Left lung (tissue), 10 donors: Measurements from ENCODE around the gene SLC1A7. TPM values are rescaled to one million over a fixed set of nuclear protein-coding genes. Genes with fewer than 3 reads are reported as not detected.
A peak's percentile ranks its signal among the peaks of the same experiment; 100 is the strongest.

Source experiments
- ATAC-seq: fragments of 200-7000 bp; cut with Tn5 transposase; one replicate; pipeline ENCODE4 v1.9.1; 2020; ENCODE audit warnings: moderate library complexity
- DNase-seq, 4 donors: peaks; one replicate each; pipeline ENCODE4 v3.0.0-alpha.2; 2013 to 2020
- H3K27ac ChIP-seq, 2 donors: fragments of 200-600 bp; sonication (generic) in 1 of 2; one replicate each; pipeline versions ENCODE4 v1.5.0 to v1.8.0; 2020 to 2021
- H3K27me3 ChIP-seq, 2 donors: fragments of 200-600 bp; sonication (generic) in 1 of 2; one replicate each; pipeline versions ENCODE4 v1.5.0 to v1.8.0; 2020 to 2021
- H3K36me3 ChIP-seq, 2 donors: fragments of 200-600 bp; sonication (generic) in 1 of 2; one replicate each; pipeline versions ENCODE4 v1.5.0 to v1.8.0; 2020 to 2021
- H3K4me1 ChIP-seq, 2 donors: fragments of 200-600 bp; one replicate each; pipeline ENCODE4 v1.8.0; 2021
- H3K4me3 ChIP-seq, 2 donors: fragments of 200-600 bp; sonication (generic) in 1 of 2; one replicate each; pipeline versions ENCODE4 v1.5.0 to v1.8.0; 2020 to 2021; ENCODE audit warnings: mild to moderate bottlenecking in 1 of 2
- H3K9me3 ChIP-seq, 2 donors: fragments of 200-600 bp; sonication (generic) in 1 of 2; one replicate each; pipeline versions ENCODE4 v1.5.0 to v1.8.0; 2020 to 2021
- intact Hi-C, 2 donors: fragments of 100-400 bp; cut with DNase I; formaldehyde crosslinking; loops; one replicate each; pipeline versions ENCODE4 v1.11.2 to v1.14.2; 2022
- polyA plus RNA-seq, 6 donors: library from polyadenylated mRNA; unstranded; fragments of 120-200 nt; gene quantifications; one replicate each; pipeline ENCODE4 v1.2.1, GENCODE V29; 2013; ENCODE audit not compliant: insufficient read length in 6 of 6
- total RNA-seq, 2 donors: library from RNA; stranded (reverse); fragmentation: NEBNext Ultra II Directional; extraction: Animal tissue kit (Norgen Biotek cat#: 25700); gene quantifications; one replicate each; pipeline ENCODE4 v1.2.1, GENCODE V29; 2021
- TF ChIP-seq, protein P1 (sequence below), 2 donors: fragments of 200-600 bp; sonication (generic) in 1 of 2; IDR thresholded peaks; one replicate each; pipeline versions ENCODE4 v1.5.0 to v1.8.0; 2021; ENCODE audit warnings: antibody characterized with exemption in 2 of 2
- donor health status: DM: no; HTN: yes; CAD: no.
- donor health status: DM: no; HTN: no; CAD: no.

SLC1A7 gene
- total and polyA plus RNA-seq, 8 donors: 0.38 to 1.2 (median 0.56) TPM

DNA sequence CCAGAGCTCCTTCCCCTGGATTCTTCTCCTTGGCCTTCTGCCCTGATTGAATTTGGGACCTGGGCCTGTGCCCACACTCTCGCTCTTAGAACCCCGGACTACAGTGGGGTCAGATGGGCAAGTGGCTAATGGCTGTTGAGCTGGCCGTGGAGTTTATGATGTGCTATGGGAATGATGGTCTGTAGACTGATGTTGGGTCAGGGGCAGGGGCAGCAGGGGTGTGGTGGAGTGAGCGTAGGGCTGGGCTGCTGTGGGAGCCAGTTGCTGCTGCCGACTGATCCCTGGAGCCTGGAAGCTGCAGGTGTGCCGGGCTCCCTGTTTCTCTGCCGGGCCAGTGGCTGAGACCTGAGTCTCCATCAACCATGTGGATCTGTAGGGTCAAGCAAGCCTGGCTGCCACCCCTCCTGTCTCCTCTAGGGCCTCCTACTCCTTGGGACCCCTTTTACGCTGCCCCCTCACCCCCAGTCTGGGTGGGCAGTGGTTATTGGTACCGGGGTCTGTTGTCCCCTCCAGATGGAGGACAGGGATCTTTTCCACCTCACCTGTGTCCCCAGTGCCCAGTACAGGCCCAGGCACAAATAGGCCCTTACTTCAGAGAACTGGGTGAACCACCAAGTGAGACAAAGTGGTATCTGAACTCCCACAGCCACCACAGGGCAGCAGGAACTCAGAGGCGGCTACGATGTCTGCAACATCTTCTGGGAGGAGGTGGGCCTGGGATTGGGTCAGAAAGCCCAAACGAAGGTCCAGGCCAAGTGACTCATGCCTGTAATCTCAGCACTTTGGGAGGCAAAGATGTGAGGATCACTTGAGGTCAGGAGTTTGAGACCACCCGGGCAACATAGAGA lies 75.3 kb downstream of the SLC1A7 start:
- TF ChIP-seq, protein P1, sequence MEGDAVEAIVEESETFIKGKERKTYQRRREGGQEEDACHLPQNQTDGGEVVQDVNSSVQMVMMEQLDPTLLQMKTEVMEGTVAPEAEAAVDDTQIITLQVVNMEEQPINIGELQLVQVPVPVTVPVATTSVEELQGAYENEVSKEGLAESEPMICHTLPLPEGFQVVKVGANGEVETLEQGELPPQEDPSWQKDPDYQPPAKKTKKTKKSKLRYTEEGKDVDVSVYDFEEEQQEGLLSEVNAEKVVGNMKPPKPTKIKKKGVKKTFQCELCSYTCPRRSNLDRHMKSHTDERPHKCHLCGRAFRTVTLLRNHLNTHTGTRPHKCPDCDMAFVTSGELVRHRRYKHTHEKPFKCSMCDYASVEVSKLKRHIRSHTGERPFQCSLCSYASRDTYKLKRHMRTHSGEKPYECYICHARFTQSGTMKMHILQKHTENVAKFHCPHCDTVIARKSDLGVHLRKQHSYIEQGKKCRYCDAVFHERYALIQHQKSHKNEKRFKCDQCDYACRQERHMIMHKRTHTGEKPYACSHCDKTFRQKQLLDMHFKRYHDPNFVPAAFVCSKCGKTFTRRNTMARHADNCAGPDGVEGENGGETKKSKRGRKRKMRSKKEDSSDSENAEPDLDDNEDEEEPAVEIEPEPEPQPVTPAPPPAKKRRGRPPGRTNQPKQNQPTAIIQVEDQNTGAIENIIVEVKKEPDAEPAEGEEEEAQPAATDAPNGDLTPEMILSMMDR (IDR thresholded peaks at IDR 0.05): no peak
- Histone ChIP-seq H3K4me3 (no peak overlapping the region), H3K9me3 (no peaks in the 10 kb centered on the region), H3K27ac (no peak overlapping the region), H3K36me3 (no peaks in the 10 kb centered on the region), H3K27me3 (peaks cover 17 to 21% of the 10 kb centered on the region in 2 donors), H3K4me1 (peaks cover 6 to 10% of the 10 kb centered on the region in 2 donors)
- ATAC-seq (no peak), DNase-seq (peak in 1 of 4 donors; percentile 39)
- intact Hi-C loops: no loop called here

DNA sequence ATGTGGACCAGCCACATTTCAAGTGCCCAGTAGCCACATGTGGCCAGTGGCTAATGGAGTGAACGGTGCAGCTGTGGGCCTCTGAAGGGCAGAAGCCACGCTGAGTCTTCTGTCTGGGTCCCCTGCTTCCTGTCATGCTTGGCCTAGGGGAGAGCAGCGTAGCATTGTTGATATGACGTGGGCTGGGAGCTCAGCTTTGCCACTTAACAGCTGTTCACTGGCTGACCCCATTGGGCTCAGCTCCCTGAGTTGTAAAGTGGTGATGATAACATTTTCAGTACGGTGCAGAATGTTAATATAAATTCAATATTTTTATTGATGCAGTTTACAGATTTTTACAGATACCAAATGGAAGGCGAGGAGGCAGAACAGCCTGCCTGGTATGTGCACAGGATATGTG lies 76.0 kb downstream of the SLC1A7 start:
- H3K36me3 ChIP-seq: no peaks in the 10 kb centered on the region
- no peak overlapping the region for H3K27ac ChIP-seq
- TF ChIP-seq, protein P1 (IDR thresholded peaks at IDR 0.05): no peak
- peak in 3 of 4 donors; percentile 22 to 85 (median 72) for DNase-seq
- no peak overlapping the region for H3K4me3 ChIP-seq
- intact Hi-C loops: no loop called here
- peaks cover 6 to 16% of the 10 kb centered on the region in 2 donors for H3K4me1 ChIP-seq
- peaks cover 23 to 28% of the 10 kb centered on the region in 2 donors for H3K27me3 ChIP-seq
- H3K9me3 ChIP-seq: no peaks in the 10 kb centered on the region
- no peak for ATAC-seq

DNA sequence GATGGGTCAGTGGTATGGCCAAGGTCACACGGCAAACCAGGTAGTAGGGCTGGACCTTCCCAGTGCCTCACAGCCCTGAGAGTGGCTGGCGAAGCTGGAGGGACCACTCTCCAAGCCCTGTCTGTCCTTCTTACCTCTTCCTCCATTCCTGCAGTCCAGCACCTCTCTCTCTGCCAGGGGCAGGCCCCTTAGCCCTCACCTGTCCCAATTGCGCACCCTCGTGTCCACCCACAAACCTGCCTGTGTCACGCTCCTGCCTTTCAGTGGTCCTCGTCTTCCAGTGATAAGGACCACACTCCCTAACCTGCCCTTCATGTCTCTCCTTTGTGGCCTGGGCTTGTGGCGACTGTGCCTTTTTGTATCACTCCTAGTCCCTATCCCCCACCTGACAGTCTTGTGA lies 77.0 kb downstream of the SLC1A7 start:
- H3K4me1 ChIP-seq: peaks cover 6 to 23% of the 10 kb centered on the region in 2 donors
- ATAC-seq: no peak
- no peak overlapping the region for H3K4me3 ChIP-seq
- peaks cover 24 to 38% of the 10 kb centered on the region in 2 donors for H3K27me3 ChIP-seq
- DNase-seq: peak in 2 of 4 donors; percentile 20 to 50
- TF ChIP-seq, protein P1 (IDR thresholded peaks at IDR 0.05): no peak
- H3K9me3 ChIP-seq: no peaks in the 10 kb centered on the region
- intact Hi-C loops: no loop called here
- no peak overlapping the region for H3K27ac ChIP-seq
- H3K36me3 ChIP-seq: no peaks in the 10 kb centered on the region

DNA sequence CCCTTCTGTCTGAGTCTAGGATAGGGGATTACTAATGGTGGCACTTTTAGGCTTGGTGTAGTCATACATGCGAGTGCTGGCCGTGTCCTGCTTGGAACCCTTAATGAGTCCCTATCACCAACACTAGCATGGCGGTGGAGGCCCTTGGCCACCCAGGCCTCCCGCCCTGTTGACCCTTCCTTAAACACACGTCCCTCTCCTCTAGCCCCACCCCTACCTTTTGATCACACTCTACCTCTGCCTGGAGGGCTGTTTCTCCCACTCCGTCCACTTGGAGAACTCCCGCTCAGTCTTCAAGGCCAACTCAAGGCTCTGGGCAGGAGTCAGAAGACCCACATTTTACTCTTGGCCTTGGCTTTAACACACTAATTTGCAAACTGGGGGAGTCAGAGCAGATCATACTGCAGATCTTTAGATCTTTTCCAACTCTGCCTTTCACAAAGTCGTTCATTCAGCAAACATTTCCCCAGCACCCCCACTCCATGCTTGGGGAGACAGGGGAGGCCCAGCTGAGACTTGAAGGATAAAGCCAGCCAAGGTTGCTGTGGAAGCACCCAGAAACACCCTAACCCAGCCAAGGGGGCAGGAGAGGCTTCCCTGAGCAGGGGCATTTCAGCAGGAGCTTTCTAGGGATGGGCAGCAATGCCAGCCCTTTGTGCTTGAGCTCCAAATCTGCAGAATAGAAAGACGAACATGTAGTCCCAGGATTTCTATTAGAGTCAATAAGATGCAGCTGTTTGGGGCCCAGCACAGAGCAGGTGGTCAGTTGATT lies 78.5 kb downstream of the SLC1A7 start:
- Histone ChIP-seq H3K27ac (no peak overlapping the region), H3K36me3 (no peaks in the 10 kb centered on the region), H3K27me3 (peaks cover 24 to 45% of the 10 kb centered on the region in 2 donors), H3K4me1 (peaks cover 6 to 23% of the 10 kb centered on the region in 2 donors), H3K9me3 (no peaks in the 10 kb centered on the region), H3K4me3 (peak overlapping the region in 1 of 2 donors; percentile 44)
- intact Hi-C loops: no loop called here
- TF ChIP-seq, protein P1 (IDR thresholded peaks at IDR 0.05): no peak
- no peak for DNase-seq
- no peak for ATAC-seq
